Heart left ventricle (tissue), 13 donors: Measurements from ENCODE around the gene ZBTB8B.

Source experiments
- CTCF ChIP-seq, 12 donors: fragments of 200-600 bp; sonication (generic) in 4 of 12; IDR thresholded peaks; one replicate each; pipeline versions ENCODE4 v1.5.0 to v1.8.0; 2018 to 2022; ENCODE audit warnings: antibody characterized with exemption in 12 of 12, mild to moderate bottlenecking in 5 of 12
- POLR2A ChIP-seq, 2 donors: fragments of 450-650 bp; IDR thresholded peaks; one replicate each; pipeline ENCODE4 v1.6.1; 2017; ENCODE audit warnings: antibody characterized with exemption in 2 of 2, mild to moderate bottlenecking in 2 of 2, moderate library complexity in 2 of 2
- donor health status: ischemic (EF 13 %, LVEDD 7.1; RV severe dilation, severe dysfunction).
- donor health status: DM: no; HTN: yes; CAD: no.
- donor health status: DM: no; HTN: no; CAD: no.
- donor health status: ischemic (EF 25% LVEDD 6.9; RV normal size, moderate dysfunction).
- donor health status: ischemic (EF 25% LVEDD 5.7; RV mildly dilated, moderate dysfunction).
- donor health status: ischemic (EF 35%, LVEDD 5.7; RV mildly dilated, moderate dysfunction).
- donor health status: nonischemic (EF 11% LVEDD 7.7; RV severe dilation, severe dysfunction).
- donor health status: DM: yes; HTN: yes; CAD: no.
- donor health status: PGD.
- donor health status: ischemic (EF 29% LVEDD 5.4; RV normal size, mild dysfunction).
- donor health status: nonischemic (EF 23%, LVEDD 6.1; RV moderate dilation, normal function).

GRCh38 chr1:32489774-32490454 lies 25.0 kb downstream of the ZBTB8B start:
- TF ChIP-seq CTCF (IDR thresholded peaks at IDR 0.05) (no peak), POLR2A (IDR thresholded peaks at IDR 0.05) (no peak)
